Measurements from ENCODE around the gene ALDOC.

The ALDOC gene

DNA sequence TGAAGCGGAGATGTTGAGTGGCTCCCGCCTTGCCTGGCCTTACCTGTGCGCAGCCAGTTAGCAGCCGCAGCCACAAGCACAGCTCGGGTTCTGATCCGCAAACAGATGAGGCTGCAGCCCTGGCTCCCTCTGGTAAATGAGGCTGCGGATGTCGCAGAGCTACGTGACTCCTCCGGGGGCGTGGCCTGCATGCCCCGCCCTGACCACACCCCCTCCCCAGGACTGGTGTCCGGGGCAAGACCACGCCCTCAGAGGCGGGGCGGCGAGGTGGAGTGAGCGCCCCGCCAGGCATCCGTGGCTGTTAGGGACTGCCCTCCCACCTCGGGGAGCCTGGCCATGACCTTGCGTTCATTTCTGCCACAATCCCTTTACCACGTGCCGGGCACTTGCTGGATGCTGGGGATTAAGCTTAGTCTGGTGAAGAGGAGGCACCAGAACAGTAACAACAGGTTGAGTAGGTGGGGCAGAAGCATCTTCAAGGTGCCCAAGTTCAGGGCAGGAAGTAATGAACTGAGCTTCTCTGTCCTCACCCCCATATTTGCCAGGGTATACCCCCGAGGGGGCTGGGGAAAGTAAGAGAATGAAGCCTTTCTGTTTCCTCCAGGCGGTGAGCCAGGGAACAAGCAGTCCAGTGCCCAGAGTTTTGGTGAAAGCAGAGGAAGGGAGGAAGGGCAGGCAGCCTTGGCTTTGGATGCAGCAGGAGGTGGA is at the start of gene ALDOC:
Gene ALDOC (minus strand): TSS at position 138 of the 708 bp plus-strand sequence. CDS start 1,363 bp downstream, outside the sequence.
- Histone ChIP-seq H3K4me1 (ENCODE audit: insufficient read depth, low read length, severe bottlenecking) (peaks cover 29% of the 10 kb centered on the region), H3K36me3 (ENCODE audit: insufficient read depth, low read length) (peaks cover 68% of the 10 kb centered on the region), H3K4me3 (ENCODE audit: low read depth, low read length, poor library complexity, severe bottlenecking) (peak within 1 kb of the TSS; percentile 55), H3F3A (ENCODE audit: insufficient read depth, low read length) (no peaks in the 10 kb centered on the region; the same call in 1 of the 2 replicates), H3K79me2 (ENCODE audit: insufficient read depth, low read length) (no peaks in the 10 kb centered on the region), H3K9ac (ENCODE audit: low read length) (peak within 1 kb of the TSS; percentile 51; the same call in 1 of the 2 replicates), H3K9me3 (ENCODE audit: low read length) (no peaks in the 10 kb centered on the region), H4K20me1 (ENCODE audit: insufficient read depth, low read length) (no peaks in the 10 kb centered on the region), H3K4me2 (ENCODE audit: low read length) (peak within 1 kb of the TSS; percentile 59; the same call in 1 of the 2 replicates), H3K27ac (ENCODE audit: low read depth, low read length, poor library complexity, severe bottlenecking) (peak within 1 kb of the TSS; percentile 84), H3K9me2 (ENCODE audit: low read depth, low read length) (no peaks in the 10 kb centered on the region), H3K27me3 (ENCODE audit: insufficient read depth, low read length) (no peaks in the 10 kb centered on the region), H2AFZ (ENCODE audit: low read length) (no peak within 1 kb of the TSS)
- TF ChIP-seq EZH2 (IDR thresholded peaks at IDR 0.05; ENCODE audit: borderline replicate concordance, low read length): no peak
- TF ChIP-seq, protein P1, sequence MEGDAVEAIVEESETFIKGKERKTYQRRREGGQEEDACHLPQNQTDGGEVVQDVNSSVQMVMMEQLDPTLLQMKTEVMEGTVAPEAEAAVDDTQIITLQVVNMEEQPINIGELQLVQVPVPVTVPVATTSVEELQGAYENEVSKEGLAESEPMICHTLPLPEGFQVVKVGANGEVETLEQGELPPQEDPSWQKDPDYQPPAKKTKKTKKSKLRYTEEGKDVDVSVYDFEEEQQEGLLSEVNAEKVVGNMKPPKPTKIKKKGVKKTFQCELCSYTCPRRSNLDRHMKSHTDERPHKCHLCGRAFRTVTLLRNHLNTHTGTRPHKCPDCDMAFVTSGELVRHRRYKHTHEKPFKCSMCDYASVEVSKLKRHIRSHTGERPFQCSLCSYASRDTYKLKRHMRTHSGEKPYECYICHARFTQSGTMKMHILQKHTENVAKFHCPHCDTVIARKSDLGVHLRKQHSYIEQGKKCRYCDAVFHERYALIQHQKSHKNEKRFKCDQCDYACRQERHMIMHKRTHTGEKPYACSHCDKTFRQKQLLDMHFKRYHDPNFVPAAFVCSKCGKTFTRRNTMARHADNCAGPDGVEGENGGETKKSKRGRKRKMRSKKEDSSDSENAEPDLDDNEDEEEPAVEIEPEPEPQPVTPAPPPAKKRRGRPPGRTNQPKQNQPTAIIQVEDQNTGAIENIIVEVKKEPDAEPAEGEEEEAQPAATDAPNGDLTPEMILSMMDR (IDR thresholded peaks at IDR 0.05; ENCODE audit: low read length): no peak

DNA sequence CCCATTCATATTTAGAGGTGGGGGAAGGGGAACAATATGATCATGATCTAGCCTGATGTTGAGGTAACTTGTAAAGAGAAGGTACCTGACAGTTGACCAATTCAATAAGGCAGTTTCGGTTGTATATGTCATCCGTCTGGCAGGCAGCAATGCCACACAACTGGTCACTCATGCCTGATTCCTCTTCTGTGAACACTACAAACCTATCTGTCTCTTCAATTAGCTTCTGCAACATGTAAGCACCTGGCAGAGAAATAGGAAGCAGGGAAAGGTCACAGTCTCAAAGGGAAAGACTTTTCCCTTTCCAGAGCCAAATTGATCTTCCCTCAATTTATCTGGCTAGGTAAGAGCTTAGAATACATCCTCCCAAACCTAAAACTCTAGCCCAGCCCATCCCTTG is 47.5 kb upstream of the ALDOC start:
- Histone ChIP-seq H4K20me1 (ENCODE audit: insufficient read depth, low read length) (no peaks in the 10 kb centered on the region), H3K79me2 (ENCODE audit: insufficient read depth, low read length) (no peaks in the 10 kb centered on the region), H3K9ac (ENCODE audit: low read length) (no peak overlapping the region), H3K27ac (ENCODE audit: low read depth, low read length, poor library complexity, severe bottlenecking) (no peak overlapping the region), H3K36me3 (ENCODE audit: insufficient read depth, low read length) (peaks cover 93% of the 10 kb centered on the region), H2AFZ (ENCODE audit: low read length) (no peak overlapping the region), H3K27me3 (ENCODE audit: insufficient read depth, low read length) (no peaks in the 10 kb centered on the region), H3K4me1 (ENCODE audit: insufficient read depth, low read length, severe bottlenecking) (no peaks in the 10 kb centered on the region), H3K9me2 (ENCODE audit: low read depth, low read length) (no peaks in the 10 kb centered on the region), H3K4me2 (ENCODE audit: low read length) (no peak overlapping the region), H3K4me3 (ENCODE audit: low read depth, low read length, poor library complexity, severe bottlenecking) (no peak overlapping the region), H3F3A (ENCODE audit: insufficient read depth, low read length) (no peaks in the 10 kb centered on the region), H3K9me3 (ENCODE audit: low read length) (no peaks in the 10 kb centered on the region)
- TF ChIP-seq, protein P1 (IDR thresholded peaks at IDR 0.05; ENCODE audit: low read length): no peak
- TF ChIP-seq EZH2 (IDR thresholded peaks at IDR 0.05; ENCODE audit: borderline replicate concordance, low read length): no peak

DNA sequence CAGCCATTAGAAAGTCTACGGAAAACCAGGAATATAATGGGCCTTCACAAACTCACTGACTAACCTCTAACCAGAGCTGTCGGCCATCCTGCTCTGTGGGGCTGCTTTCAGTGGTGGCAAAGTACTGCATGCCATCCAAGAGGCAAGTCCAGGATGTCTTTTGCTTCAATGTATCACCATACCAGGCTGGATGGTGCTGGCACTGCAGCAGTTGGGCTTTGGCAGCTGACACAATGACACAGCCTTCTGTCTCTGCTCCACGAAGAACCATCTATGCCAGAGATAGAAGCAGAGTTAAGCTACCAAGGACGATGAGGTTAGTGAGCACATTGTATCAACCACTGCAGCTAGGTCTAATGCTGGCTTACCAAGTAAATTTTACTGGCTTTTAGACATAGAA is 47.0 kb upstream of the ALDOC start:
- Histone ChIP-seq H3K4me1 (ENCODE audit: insufficient read depth, low read length, severe bottlenecking) (no peaks in the 10 kb centered on the region), H3K9ac (ENCODE audit: low read length) (no peak overlapping the region), H3K36me3 (ENCODE audit: insufficient read depth, low read length) (peaks cover 96% of the 10 kb centered on the region), H3F3A (ENCODE audit: insufficient read depth, low read length) (no peaks in the 10 kb centered on the region), H3K9me3 (ENCODE audit: low read length) (no peaks in the 10 kb centered on the region), H3K27me3 (ENCODE audit: insufficient read depth, low read length) (no peaks in the 10 kb centered on the region), H3K27ac (ENCODE audit: low read depth, low read length, poor library complexity, severe bottlenecking) (no peak overlapping the region), H4K20me1 (ENCODE audit: insufficient read depth, low read length) (no peaks in the 10 kb centered on the region), H3K4me3 (ENCODE audit: low read depth, low read length, poor library complexity, severe bottlenecking) (no peak overlapping the region), H3K9me2 (ENCODE audit: low read depth, low read length) (no peaks in the 10 kb centered on the region), H2AFZ (ENCODE audit: low read length) (no peak overlapping the region), H3K4me2 (ENCODE audit: low read length) (no peak overlapping the region), H3K79me2 (ENCODE audit: insufficient read depth, low read length) (no peaks in the 10 kb centered on the region)
- TF ChIP-seq EZH2 (IDR thresholded peaks at IDR 0.05; ENCODE audit: borderline replicate concordance, low read length): no peak
- TF ChIP-seq, protein P1 (IDR thresholded peaks at IDR 0.05; ENCODE audit: low read length): no peak
